NCI-H1105 treated with DMSO at 0.1 percent for 48 hours (cell line): Measurements from ENCODE around the gene BCL10.

ENCODE experiments used
- DNase-seq: peaks from one replicate; lab custom pipeline; 2025; lab: John Stamatoyannopoulos, UW

Gene BCL10

DNA sequence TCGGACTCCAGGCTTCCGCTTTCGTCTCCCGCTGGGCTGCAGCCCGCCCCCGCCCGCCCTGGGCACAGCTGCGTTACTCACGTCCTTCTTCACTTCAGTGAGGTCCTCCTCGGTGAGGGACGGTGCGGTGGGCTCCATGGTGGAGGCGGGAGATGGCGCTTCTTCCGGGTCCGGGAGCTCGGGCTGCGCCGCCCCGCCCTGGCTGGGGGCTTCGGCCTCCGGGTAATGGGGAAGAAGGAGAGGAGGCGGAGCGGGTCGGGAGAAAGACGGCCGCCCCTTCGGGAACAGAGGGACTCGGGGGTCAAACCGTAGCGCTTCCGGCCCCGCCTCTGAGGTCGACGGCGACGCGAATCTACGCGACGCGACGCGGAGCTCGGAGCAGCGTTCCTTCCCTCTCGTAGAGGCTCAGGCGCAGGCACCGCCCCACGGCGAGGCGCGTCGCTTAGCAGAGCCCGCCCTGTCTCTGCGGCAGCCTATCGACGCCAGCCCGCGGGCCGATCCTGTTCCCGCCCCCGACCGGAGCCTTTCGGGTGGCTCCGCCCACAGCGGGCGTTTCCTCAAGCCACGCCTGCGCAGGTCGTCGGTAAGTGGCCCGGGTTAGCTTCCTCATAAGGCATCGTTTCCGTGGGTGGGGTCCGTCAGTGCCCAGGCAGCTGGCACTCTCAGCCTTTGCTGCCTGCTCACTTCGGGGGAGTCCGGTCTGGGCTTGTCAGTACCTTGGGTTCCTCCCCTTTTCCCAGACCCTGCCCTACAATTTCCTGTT is at the start of gene BCL10:
BCL10 (minus strand) TSS at position 418 of the 763 bp plus-strand sequence; CDS start at position 138, 280 bp downstream.
- DNase-seq, result peak; percentile 99

DNA sequence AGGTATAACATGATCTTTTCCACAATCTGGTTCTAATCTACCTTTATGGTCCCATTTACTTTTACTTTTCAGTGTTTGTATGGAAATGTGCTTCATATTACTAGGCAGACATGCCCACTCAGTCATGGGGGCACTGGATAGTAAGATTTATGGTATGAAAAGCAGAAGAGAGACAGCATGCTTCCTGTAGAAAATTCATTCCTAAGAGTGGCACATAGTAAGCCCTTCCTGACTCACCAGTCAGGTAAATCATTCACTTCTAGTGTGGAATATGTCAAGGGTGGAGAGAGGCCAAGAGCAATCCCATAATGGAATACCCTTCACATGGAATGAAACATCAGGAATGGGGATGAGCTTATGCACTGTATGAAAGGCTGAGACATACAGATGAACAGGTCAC is 49.5 kb upstream of the BCL10 start:
- no peak for DNase-seq

DNA sequence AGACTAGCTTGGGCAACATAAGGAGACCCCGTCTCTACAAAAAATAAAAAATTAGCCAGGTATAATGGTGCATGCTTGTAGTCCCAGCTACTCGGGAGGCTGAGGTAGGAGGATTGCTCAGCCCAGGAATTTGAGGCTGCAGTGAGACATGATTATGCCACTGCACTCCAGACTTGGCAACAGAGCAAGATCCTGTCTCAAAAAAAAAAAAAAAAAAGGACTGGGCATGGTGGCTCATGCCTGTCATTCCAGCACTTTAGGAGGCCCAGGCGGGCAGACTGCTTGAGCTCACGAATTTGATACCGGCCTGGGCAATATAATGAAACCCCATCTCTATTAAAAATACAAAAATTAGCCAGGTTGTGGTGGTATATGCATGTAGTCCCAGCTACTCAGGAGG is 47.3 kb upstream of the BCL10 start:
- no peak for DNase-seq

DNA sequence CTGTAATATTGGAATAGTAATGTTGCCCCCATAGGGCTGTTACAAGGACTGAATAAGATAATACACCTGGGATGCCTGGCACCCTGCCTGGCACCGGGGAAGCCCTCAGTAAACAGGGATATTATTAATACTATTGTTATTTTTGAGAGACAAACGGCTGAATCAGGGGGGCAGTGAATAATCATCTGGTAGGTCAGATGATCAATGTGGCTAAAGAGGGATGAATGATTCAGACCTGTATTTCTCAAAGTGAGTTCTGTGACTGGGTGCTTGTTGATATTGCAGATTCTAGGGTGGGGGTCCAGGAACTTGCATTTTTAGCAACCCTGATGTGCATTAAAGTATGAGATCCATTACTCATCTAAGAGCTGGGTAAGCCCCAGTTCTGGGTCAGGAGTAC is 46.2 kb upstream of the BCL10 start:
- DNase-seq, result no peak

DNA sequence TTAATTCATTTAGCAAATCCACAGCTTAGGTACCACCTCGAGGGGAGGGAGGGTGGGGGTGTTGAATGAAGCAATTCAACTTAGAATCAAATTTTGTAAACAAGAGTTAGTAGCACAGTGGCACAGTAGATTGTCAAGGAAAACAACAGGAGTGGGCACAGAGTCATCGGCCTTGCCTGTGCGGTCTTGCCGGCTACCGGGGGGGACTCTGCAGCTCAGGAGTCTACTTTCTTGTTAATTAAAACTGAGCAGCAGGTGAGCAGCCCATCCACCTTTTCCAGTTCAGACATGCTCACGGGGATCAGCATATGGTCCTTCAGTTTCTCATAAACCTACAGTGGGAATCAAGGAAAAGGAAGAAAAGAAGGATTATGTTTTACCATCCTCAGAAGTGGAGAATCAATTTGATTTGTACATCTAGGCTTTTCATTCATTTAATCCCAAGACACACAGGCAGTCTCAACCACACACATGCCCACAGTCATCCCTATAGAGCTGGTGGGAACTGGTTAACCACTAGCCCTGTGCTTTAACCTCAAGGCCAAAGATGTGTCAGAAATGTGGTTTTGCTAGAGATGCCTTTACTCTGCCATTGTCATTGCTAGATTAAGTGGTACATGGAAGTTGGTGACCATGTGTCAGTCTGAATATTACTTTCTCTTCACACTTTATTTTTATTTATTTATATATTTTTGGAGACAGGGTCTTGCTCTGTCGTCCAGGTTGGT is 45.0 kb upstream of the BCL10 start:
- DNase-seq, result no peak

DNA sequence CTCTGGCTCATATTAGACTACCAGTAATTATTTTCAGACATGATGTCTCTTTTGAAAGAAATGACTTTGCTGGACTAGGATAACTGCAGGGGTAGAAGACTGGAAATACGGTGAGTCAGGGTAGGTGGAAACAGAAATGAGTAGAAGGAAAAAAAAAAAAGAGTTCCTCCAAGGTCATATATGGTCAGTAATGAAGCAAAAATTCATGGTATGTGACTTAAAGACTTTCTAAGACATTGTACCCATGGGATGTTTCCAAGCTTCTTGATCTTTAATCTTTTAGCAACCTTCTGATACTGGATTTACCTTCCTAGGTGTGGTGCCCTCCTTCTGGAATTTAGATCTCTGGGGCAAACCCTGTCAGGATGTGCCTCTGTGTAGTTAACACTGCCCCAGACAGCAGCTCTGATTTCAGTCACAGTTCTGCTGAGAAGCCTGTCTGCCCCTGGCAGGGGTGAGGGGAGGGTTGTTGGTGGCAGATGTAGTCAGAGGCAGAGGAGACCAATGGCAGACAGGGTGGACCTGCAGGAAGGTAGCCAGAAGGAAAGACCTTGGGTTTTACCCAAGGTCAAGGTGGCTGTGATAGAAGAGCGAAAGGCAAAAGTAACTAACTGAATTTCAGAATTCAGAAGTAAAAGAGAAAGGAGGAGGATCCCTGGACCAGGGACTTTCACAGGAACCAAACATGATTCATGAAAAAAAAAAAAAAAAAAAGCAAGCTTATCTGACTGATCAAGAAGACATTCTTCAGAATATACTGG is 44.1 kb upstream of the BCL10 start:
- no peak for DNase-seq

DNA sequence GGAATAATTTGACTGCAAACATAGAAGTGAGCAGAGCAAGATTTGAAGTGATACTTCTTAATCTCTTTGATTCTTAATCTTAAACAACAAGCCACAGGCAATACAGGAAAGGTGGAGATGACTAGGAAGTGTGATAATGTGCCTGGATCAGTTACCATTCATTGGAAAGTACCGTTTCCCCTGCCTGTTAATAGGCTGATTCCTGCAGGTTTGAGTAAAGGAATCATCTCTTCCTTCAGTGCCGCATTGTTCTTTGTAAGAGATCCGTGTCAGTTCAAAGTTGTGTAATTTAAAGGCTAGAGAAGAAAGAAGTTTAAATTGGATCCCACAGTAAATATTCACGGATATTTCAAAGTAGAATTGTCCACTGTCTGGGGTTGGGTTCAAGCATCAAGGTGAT is 43.5 kb upstream of the BCL10 start:
- DNase-seq, result no peak

DNA sequence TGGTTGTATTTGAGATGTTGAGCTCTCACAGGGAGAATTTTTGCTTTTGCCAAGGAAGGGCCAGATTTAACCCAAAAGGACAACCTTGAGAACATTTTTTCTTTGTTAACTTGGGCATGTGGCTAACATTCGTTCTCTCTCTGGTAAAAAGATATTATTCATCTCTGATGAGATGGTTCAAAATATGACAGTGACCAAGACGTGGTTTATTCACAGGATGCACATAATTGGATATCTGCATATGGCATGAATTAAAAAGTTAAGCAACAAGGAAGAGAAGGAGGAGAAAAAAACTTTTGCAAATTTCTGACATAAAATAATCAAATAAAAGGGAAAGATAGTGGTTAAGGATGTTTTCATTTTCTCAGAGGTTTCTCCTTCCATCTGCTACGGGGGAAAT is 43.1 kb upstream of the BCL10 start:
- DNase-seq, result no peak

DNA sequence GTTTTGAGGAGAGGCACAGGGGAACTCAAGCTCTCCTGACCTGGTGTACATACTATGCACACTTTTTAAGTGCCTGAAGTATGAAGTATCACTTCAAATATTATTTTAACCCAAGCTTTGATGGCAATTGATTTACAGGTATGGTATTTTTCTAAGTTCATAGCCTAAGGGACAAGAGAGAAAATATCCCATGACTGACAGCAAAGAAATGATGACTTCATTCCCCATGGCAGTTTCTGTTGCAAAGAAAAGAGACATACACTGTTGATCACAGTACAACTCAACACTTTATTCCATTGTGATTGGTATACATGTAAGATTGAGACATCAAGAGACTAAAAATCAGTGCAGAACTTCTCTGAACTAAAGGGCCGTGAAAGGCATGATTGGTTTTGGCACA is 41.8 kb upstream of the BCL10 start:
- no peak for DNase-seq

DNA sequence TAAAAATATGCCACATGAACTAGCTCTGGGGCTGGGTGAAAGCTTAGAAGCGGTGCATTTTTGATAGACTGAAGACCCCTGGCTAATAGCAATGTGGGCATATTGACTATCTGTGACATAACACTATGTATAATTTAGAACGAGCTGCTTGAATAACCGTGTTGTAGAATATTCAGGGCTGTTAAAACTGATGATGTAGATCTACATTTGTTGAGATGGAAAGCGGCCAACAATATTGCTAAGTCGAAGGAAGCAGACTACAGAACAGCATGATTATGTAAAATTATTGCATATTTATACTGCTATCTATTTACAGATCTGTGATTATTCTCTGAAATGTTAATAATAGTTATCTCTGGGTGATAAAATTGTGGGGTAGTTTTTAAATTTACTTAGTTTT is 41.1 kb upstream of the BCL10 start:
- no peak for DNase-seq

DNA sequence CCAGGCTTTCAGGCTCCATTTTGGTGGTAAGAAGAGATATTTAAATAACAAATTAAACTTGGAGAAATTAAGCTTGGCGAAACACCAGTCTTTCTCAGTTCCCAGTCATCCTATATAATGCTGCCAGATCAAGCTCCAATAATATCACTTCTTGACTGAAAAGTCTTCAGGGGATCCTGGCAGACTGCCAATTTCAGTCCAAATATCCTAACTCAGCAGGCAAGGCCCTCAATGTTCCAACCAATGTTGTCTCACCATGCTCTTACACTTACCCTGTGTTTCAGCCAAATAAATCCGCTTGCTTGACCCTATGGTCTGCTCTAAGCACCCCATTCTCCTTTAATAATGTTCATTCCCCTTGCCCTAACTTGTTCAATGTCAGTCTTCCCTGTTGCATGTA is 39.9 kb upstream of the BCL10 start:
- DNase-seq, result peak; percentile 96

DNA sequence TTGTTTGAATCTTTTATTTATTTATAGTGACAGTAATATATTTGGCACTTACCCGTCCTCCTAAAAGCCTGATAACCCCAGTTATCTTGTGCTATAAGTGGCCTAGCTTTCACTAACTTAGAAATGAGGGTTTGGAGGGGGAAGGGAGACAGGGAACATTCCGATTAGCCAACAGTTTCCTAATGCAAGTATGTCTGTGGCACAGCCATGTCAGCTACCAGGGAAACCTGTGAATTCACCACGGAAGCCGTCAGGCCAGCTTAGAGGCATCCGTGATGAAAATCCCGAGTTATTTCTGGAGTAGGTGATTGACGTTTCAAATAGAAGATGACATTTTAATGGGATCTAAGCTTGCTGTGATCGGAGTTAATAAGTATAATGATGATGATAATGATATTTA is 39.4 kb upstream of the BCL10 start:
- no peak for DNase-seq

DNA sequence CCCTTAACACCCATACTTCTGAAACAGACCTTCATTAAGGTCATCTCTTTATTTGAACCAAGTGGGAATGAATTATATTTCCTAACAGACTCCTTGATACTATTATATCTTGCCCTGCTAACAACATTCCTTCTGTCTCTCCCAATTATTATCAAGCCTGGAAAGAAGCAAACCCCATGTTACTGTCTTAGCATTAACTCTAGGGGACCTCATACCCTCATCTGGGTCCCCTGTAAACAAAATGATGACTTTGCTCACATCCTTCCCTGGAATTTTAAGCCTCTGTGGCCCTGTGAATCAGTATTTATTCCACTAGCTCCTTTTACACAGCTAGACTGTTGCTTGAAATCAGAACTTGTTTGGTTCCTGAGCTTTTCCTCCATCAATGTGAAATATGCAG is 38.3 kb upstream of the BCL10 start:
- DNase-seq, result no peak

DNA sequence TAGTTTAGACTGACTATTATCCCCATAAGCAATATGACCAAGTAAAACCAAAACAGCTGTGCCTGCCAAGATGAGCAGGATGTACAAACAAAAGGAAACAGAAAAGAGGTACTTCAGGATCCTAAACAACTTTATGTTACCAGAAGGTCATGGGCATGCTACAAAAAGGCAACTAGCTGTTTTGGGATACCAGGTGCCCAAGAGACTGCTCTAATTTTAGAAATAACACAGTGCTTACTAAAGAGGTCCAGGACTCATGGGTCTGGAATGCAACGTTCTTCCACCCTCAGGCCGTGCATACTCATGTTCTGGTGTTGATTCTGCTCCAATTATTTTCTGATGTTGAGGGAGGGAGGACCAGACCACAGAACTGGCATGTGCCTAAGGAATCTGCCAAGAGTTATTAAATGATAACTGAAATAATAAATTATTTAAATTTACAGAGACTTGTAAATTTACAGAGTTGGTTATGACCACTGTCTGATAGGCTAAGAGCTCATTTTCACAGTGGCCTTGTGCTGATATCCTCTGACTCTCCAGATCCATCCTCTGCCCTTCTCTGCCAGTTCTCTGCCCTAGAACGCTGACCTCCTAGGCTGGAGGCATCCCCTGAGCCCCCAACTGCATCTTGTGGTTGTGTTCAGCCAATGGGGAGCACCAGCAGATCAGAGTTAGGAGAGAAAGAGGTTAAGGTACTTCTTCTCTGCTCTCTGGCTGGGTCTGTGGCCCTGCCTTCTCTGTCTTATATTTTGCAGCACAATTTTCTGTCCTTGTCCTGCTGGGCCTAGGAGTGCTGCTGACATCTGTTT is 37.7 kb upstream of the BCL10 start:
- DNase-seq, result no peak

DNA sequence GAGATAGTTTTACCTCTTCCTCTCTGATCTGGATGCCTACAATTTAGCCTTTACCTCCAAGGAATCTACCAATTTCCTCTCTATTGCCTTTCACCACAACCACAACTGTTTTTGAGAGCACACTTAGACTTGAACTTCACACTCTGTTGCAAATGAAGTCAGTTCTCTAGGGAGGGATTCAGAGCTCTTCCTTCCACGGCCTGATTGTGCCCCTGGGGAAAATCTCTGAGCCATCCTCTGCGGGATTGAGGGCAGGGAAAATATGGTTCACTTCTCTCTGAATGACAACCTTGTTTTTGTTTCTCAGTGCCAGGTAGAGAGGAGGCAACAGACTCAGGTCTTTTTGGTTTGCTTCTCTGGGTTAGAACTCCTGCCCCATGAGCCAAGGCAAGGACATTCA is 35.4 kb upstream of the BCL10 start:
- DNase-seq, result no peak

DNA sequence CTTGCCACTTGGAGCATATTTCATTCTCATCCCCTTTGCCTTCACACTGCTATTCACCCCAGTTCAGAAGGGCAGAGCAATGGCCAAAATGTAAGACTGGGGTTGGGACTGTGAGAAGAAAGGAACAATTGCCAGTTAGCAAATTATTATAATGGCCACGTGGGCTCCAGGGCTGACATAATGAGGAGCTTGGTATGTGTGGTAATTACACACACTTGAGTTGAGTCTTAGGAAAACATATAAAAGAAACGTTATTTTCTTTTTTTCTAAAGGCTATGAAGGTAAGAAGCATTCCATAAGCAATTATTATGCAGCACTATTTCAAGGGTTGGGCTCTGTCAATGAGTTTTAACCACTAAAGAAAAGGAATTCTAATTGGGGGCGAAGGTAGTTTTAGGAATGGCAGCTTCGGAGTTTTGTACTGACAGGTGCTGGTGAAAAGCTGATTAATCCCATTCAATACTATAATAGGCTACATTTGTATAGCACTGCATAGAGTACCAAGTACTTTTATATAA is 32.5 kb upstream of the BCL10 start:
- DNase-seq, result peak; percentile 78

DNA sequence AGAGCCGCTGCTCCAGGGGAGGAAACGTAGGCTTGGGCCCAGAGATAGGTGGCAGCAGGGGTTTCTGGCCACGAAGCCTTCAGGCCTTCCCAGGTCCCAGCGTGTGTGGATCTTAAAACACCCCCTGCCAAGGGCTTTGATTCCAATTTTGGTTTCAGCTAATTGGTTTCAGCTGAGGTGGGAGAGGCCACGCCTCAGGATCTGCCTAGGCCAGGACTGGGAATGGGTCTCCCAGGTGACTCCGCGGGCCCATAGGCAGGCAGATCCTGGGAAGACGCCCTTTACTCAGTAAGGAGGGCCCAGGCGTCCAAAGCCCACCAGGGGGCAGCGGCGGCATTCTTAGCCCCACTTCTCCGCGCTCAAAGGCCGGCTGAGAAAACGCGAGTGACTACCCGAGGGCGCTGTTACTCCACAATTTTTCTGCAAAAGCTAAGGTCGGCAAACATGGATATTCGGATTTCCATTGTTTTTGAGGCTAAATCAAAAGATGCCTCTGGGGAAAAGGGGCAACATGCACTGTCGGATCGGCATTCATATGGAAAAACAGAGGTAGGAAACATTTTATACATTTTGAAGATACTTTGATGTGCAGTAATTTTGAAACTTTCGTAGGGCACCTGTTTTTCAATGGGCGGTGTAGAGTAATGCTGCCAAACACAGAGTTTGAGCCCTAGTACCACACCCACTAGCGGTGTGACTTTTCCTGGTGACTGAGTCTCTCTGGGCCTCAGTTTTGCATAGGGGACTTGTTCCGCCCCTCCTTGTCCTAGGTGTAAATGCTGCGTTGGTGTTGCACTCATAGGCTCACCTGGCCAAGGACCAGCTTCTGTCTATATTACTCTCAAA is 31.8 kb upstream of the BCL10 start:
- peak; percentile 89 for DNase-seq

DNA sequence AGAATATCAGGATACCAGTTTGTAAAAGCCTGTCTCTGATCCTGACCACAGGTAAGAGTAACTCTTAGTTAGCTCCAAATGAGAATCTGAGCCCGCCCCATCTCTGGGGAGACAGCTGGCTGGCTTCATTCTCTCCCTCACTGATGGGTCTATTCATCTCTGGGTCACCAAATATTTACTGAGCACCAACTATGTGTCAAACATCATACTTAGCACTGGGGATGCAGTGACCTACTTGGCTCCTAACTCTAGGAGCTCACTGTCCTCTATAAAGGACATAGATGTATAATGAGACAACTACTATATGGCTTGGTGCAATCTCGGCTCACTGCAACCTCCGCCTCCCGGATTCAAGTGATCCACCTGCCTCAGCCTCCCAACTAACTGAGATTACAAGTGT is 29.8 kb upstream of the BCL10 start:
- no peak for DNase-seq

DNA sequence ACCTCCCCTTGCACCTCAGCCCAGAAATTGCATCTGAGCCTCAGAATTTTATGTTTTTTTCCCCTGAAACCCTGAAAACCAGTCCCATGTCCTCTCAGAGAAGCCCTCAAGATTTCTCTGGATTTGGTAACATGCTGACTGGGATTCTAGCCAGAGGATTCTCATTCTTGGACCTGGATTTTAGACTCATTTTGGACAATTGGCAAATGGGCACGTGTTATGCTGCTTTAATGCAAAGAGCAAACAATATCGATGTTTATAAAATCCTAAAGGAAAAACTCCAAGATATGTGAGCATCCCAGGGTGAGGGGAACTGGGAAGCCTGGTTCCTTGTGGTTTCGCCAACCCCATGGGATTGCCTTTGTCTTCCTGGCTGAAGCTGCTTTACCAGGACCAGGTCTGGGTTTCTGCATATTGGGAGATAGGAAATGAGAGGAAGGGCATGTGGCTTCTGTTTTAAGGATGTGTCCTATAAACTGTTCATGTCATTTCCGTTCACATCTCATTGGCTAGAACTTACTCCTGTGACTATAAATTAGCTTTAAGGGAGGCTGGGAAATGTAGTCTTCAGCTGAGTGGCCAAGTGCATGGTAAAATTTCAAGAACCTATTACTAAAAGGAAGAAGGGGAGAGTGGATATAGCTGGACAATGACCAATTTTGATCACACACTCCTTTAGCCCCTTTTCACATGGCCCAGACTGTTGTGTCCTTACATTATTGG is 27.2 kb upstream of the BCL10 start:
- no peak for DNase-seq

DNA sequence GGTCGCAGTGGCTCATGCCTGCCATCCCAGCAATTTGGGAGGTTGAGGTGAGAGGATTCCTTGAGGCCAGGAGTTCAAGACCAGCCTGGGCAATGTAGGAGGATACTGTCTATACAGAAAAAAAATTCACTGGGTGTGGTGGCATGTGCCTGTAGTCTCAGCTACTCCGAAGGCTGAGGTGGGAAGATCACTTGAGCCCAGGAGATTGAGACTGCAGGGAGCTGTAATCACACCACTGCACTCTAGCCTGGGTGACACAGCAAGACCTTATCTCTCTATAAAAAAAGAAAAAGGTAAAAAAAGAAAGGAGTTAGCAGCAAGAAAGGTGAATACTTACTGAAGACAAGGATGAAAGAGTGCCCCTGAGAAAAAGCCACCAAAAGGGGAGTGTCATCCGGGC is 23.7 kb upstream of the BCL10 start:
- no peak for DNase-seq
